Measurements from ENCODE around the gene FUCA1. TPM values are rescaled to one million over a fixed set of nuclear protein-coding genes. Genes with fewer than 3 reads are reported as not detected.

FUCA1 gene
- total RNA-seq, 4 donors from 2014 or later, result 30.4 to 231 (median 92.9) TPM

GRCh38 chr1:23810818-23811540 is 57.1 kb downstream of the FUCA1 start:
- H3K4me1 ChIP-seq, result peaks cover 5 to 19% (median 18%) of the 10 kb centered on the region in 4 donors
- 23 to 39% methylated on average over 3 of the region's 3 CpGs for WGBS, 2 donors (ENCODE audit: low coverage in 1 of 2)
- peak overlapping the region; percentile 57 to 74 (median 66) for H3K27ac ChIP-seq
- peaks cover 0 to 26% (median 7%) of the 10 kb centered on the region in 4 donors for H3K36me3 ChIP-seq
- peak; percentile 85 for DNase-seq
- no peaks in the 10 kb centered on the region for H3K27me3 ChIP-seq
- TF ChIP-seq POLR2AphosphoS5 (IDR thresholded peaks at IDR 0.05) (peak in 1 of 3 donors; percentile 16), POLR2A (IDR thresholded peaks at IDR 0.05) (no peak), EP300 (IDR thresholded peaks at IDR 0.05; ENCODE audit: low read depth) (no peak)
- TF ChIP-seq, protein P1, sequence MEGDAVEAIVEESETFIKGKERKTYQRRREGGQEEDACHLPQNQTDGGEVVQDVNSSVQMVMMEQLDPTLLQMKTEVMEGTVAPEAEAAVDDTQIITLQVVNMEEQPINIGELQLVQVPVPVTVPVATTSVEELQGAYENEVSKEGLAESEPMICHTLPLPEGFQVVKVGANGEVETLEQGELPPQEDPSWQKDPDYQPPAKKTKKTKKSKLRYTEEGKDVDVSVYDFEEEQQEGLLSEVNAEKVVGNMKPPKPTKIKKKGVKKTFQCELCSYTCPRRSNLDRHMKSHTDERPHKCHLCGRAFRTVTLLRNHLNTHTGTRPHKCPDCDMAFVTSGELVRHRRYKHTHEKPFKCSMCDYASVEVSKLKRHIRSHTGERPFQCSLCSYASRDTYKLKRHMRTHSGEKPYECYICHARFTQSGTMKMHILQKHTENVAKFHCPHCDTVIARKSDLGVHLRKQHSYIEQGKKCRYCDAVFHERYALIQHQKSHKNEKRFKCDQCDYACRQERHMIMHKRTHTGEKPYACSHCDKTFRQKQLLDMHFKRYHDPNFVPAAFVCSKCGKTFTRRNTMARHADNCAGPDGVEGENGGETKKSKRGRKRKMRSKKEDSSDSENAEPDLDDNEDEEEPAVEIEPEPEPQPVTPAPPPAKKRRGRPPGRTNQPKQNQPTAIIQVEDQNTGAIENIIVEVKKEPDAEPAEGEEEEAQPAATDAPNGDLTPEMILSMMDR (IDR thresholded peaks at IDR 0.05), result peak; percentile 52 to 96 (median 78)
- intact Hi-C loops (cut with DNase I; ENCODE audit: low total_unique reads), result no loop called here
- in situ Hi-C loops (cut with MboI; ENCODE audit: low pct_ligation_motif_present in 1 of 4, low pct_unique_long_range_greater_than_20kb in 1 of 4, low sequenced_read_pairs in 3 of 4), result loop anchor here in 1 of 4 donors (25.0 kb wide), 1 partner anchor 101 kb away; the partner anchor contains the start of gene CNR2
- H3K9me3 ChIP-seq, result no peaks in the 10 kb centered on the region
- no peak overlapping the region for H3K4me3 ChIP-seq

GRCh38 chr1:23809751-23810171 is 58.3 kb downstream of the FUCA1 start:
- intact Hi-C loops (cut with DNase I; ENCODE audit: low total_unique reads), result loop anchor here (10.0 kb wide), 1 partner anchor 55 kb away; the partner anchor contains the start of gene FUCA1
- Histone ChIP-seq H3K9me3 (no peaks in the 10 kb centered on the region), H3K36me3 (peaks cover 0 to 16% (median 4%) of the 10 kb centered on the region in 4 donors), H3K4me1 (peaks cover 5 to 19% (median 18%) of the 10 kb centered on the region in 4 donors), H3K27me3 (no peaks in the 10 kb centered on the region), H3K4me3 (no peak overlapping the region), H3K27ac (peak overlapping the region; percentile 57 to 74 (median 66))
- in situ Hi-C loops (cut with MboI; ENCODE audit: low pct_ligation_motif_present in 1 of 4, low pct_unique_long_range_greater_than_20kb in 1 of 4, low sequenced_read_pairs in 3 of 4), result loop anchor here in 2 of 4 donors (10.0 to 25.0 kb wide), 2 partner anchors 55 to 103 kb away; partner anchors contain the start of genes CNR2 (in 1 of the 2) and FUCA1 (in 1 of the 2)
- TF ChIP-seq, protein P1 (IDR thresholded peaks at IDR 0.05), result peak; percentile 70 to 89 (median 85)
- TF ChIP-seq EP300 (IDR thresholded peaks at IDR 0.05; ENCODE audit: low read depth) (no peak), POLR2AphosphoS5 (IDR thresholded peaks at IDR 0.05) (peak in 2 of 3 donors; percentile 50 to 51)
- WGBS, 2 donors (ENCODE audit: low coverage in 1 of 2), result 14 to 40% methylated on average over 1 to 6 of the region's 6 CpGs
- peak; percentile 89 for DNase-seq

DNA sequence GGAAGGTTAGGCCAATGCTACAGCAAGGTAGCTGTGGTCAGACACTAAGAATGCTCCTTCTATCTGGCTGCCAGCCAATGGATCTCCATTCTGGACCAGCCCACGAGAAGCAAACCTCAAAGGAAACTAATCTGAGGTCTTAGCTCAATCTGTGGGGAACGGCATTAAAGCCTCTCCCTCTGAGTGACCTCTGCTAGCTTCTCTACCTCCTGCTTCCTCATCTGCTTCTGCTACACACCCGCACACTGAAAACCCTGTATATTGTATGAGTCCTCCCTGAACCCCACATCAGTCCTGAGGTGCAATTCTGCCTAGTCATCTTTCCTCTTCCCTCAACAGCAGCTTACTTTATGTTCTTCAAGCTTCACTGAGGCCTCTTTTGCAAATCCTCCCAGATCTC is 60.6 kb downstream of the FUCA1 start:
- H3K4me1 ChIP-seq, result peaks cover 5 to 19% (median 18%) of the 10 kb centered on the region in 4 donors
- peaks cover 0 to 6% (median 0%) of the 10 kb centered on the region in 4 donors for H3K36me3 ChIP-seq
- in situ Hi-C loops (cut with MboI; ENCODE audit: low pct_ligation_motif_present in 1 of 4, low pct_unique_long_range_greater_than_20kb in 1 of 4, low sequenced_read_pairs in 3 of 4), result loop anchor here in 2 of 4 donors (10.0 to 25.0 kb wide), 2 partner anchors 57 to 105 kb away; partner anchors contain the start of genes CNR2 (in 1 of the 2) and FUCA1 (in 1 of the 2)

More for the DNA sequence above, 60.6 kb downstream of the FUCA1 start:
- H3K27ac ChIP-seq, result no peak overlapping the region
- H3K27me3 ChIP-seq, result no peaks in the 10 kb centered on the region
- DNase-seq, result no peak
- 60 to 75% methylated on average over 2 to 3 of the region's 3 CpGs for WGBS, 2 donors (ENCODE audit: low coverage in 1 of 2)
- intact Hi-C loops (cut with DNase I; ENCODE audit: low total_unique reads), result loop anchor here (10.0 kb wide), 1 partner anchor 57 kb away; the partner anchor contains the start of gene FUCA1
- TF ChIP-seq POLR2AphosphoS5 (IDR thresholded peaks at IDR 0.05) (no peak), EP300 (IDR thresholded peaks at IDR 0.05; ENCODE audit: low read depth) (no peak), POLR2A (IDR thresholded peaks at IDR 0.05) (no peak)
- TF ChIP-seq, protein P1 (IDR thresholded peaks at IDR 0.05), result no peak
- no peak overlapping the region for H3K4me3 ChIP-seq
- H3K9me3 ChIP-seq, result no peaks in the 10 kb centered on the region

Data from transverse colon (tissue), 4 donors.